ENCODE measurements around the gene CDH23. TPM values are rescaled to one million over a fixed set of nuclear protein-coding genes. Genes with fewer than 3 reads are reported as not detected.

CDH23 gene
- total and polyA plus RNA-seq, 5 donors = 2.4 to 6.3 (median 5.2) TPM

GRCh38 chr10:71402005-71402404 is 5.3 kb downstream of the CDH23 start:
- peaks cover 5% of the 10 kb centered on the region for H3K4me1 ChIP-seq (ENCODE audit: control insufficient read depth, insufficient read depth, low read length)
- H3K27me3 ChIP-seq (ENCODE audit: control insufficient read depth, insufficient read depth) = no peaks in the 10 kb centered on the region
- no peak for DNase-seq
- intact Hi-C loops (cut with DNase I) = no loop called here
- H3K27ac ChIP-seq (ENCODE audit: low read length) = no peak overlapping the region
- no peaks in the 10 kb centered on the region for H3K9me3 ChIP-seq (ENCODE audit: control insufficient read depth, low read length)
- no peak for ATAC-seq
- H3K4me3 ChIP-seq (ENCODE audit: low read length) = no peak overlapping the region
- 96% methylated on average over 7 of the region's 7 CpGs for WGBS

DNA sequence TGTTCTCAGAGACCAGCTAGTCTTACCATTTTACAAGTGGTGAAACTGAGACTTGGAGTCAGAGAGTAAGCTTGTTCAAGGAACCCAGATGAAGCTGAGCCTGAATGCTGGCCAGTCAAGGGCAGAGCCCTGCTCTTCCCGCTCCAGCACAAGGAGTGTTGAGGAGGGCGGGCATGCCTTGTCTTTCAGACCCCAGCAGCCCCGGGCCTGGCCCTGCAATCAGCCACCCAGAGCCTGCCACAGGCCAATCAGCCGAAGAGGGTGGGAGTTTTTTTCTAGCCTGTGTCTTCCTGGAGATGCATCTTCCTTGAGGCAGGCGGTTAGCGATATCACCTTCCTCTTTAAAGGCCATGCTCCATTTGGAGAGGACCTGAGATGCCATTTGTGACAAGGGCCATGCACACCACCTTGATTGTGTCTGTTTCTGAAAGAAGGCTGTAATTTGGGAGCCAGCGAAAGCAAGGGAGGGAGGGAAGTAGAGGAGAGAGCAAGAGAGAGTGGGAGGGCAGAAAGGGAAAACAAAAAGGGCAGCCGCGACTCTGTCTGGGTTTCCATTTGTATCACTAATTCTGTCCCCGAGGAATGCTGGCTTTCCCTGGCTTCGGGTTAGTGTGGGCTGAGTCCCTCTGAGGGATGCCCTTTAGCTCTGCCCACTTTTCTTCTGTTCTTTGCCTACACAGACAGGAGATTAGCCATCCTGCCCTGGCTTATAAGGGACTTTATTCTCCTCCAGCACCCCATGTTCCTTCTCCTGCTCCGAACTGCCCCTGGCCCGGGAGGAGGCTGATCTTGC is 8.0 kb downstream of the CDH23 start:
- intact Hi-C loops (cut with DNase I) = no loop called here
- H3K4me3 ChIP-seq (ENCODE audit: low read length) = no peak overlapping the region
- H3K9me3 ChIP-seq (ENCODE audit: control insufficient read depth, low read length) = no peaks in the 10 kb centered on the region
- ATAC-seq (no peak), DNase-seq (no peak)
- no peak overlapping the region for H3K27ac ChIP-seq (ENCODE audit: low read length)
- no peaks in the 10 kb centered on the region for H3K27me3 ChIP-seq (ENCODE audit: control insufficient read depth, insufficient read depth)
- H3K4me1 ChIP-seq (ENCODE audit: control insufficient read depth, insufficient read depth, low read length) = no peaks in the 10 kb centered on the region
- 67% methylated on average over 13 of the region's 13 CpGs for WGBS

DNA sequence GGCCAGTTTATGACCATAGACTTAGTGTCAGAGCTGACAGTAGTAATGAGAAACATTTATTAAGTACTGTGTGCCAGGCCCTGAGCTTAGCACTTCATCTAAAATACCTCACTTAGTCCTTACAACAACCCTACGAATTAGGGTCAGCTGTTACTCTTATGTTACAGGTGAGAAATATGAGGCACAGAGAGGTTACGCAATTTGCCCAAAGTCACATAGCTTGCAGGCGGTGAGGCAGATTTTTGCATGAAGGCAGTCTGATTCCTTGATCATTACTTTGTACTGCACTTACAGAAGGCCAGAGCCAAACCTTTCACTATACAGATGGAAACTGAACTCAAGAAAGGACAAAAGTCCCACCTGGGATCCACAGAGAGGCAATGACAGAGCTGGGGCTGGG is 10.2 kb downstream of the CDH23 start:
- no peak for ATAC-seq
- 96% methylated on average over 3 of the region's 3 CpGs for WGBS

DNA sequence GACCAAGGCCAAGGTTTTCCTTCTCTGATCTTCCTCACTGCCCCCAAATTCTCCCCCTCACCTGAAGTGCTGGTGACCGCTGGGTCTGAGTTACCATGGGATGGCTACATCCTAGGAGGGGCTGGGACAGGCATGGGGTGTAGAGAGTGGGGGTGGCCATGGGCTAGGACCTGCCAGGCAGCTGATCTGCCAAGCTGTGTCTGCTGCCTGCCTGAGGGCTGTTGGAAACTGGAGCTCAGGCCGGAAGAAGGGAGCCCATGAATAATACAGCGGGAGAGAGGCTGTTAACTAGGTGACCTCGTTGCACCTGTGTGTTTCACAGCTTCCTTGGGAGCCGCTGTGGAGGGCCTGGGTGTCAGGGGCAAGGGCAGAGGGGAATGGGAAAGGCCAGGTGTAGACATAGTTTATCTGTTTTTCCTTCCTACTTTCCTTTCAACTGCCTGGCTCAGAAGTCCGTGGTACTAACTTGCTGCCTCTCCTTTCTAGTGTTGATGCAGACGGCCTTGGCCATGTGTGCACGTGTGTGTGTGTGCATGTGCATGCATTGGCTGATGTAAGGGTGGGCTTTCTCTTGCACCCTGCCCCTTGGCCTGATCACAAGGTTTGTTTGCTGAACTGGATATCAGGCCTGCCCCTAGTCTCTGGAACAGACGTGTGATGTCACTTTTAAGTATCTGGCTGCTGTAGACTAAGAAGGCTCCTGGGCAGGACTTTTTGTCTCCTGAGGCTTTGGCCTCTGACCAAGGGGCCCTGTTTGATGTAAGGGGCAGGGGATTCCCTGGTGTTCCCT is 11.9 kb downstream of the CDH23 start:
- WGBS = 84% methylated on average over 9 of the region's 9 CpGs
- Histone ChIP-seq H3K4me1 (ENCODE audit: control insufficient read depth, insufficient read depth, low read length) (no peaks in the 10 kb centered on the region), H3K4me3 (ENCODE audit: low read length) (no peak overlapping the region), H3K27ac (ENCODE audit: low read length) (no peak overlapping the region), H3K27me3 (ENCODE audit: control insufficient read depth, insufficient read depth) (no peaks in the 10 kb centered on the region), H3K9me3 (ENCODE audit: control insufficient read depth, low read length) (no peaks in the 10 kb centered on the region)
- ATAC-seq (no peak), DNase-seq (no peak)
- intact Hi-C loops (cut with DNase I) = no loop called here

More for the DNA sequence above, 10.2 kb downstream of the CDH23 start:
- Histone ChIP-seq H3K4me1 (ENCODE audit: control insufficient read depth, insufficient read depth, low read length) (no peaks in the 10 kb centered on the region), H3K9me3 (ENCODE audit: control insufficient read depth, low read length) (no peaks in the 10 kb centered on the region), H3K27me3 (ENCODE audit: control insufficient read depth, insufficient read depth) (no peaks in the 10 kb centered on the region), H3K4me3 (ENCODE audit: low read length) (no peak overlapping the region), H3K27ac (ENCODE audit: low read length) (no peak overlapping the region)
- intact Hi-C loops (cut with DNase I) = no loop called here
- no peak for DNase-seq

DNA sequence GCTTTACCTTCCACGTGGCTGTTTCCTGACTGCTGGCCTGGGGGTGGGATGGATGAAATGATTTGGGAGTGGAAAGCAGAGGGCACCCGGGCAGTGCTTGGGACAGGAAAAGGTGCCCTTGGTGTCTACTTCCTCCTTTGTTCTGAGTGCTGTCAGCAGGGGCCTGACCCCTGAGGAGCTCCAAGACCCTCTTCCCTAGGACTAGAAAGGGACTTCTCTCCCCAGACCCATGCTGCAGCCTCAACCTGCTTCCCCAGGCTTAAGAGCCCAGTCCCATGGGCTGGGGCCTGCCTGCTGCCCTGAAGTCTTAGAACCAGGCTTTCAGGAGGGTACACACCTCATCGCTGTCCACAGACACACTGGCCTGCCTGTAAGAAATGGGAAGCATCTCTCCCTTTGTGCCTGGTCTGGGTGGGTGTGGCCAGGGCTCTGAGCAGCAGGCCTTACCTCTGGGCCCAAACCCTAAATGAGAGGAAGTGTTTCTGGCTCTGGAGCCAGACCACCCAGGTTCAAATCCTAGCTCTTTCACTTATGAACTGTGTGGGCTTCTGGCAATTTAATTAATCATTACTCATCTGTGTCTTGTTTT is 12.9 kb downstream of the CDH23 start:
- Histone ChIP-seq H3K27me3 (ENCODE audit: control insufficient read depth, insufficient read depth) (no peaks in the 10 kb centered on the region), H3K27ac (ENCODE audit: low read length) (no peak overlapping the region), H3K9me3 (ENCODE audit: control insufficient read depth, low read length) (no peaks in the 10 kb centered on the region), H3K4me1 (ENCODE audit: control insufficient read depth, insufficient read depth, low read length) (no peaks in the 10 kb centered on the region), H3K4me3 (ENCODE audit: low read length) (no peak overlapping the region)
- intact Hi-C loops (cut with DNase I) = no loop called here
- 64% methylated on average over 3 of the region's 3 CpGs for WGBS
- DNase-seq = no peak
- no peak for ATAC-seq

DNA sequence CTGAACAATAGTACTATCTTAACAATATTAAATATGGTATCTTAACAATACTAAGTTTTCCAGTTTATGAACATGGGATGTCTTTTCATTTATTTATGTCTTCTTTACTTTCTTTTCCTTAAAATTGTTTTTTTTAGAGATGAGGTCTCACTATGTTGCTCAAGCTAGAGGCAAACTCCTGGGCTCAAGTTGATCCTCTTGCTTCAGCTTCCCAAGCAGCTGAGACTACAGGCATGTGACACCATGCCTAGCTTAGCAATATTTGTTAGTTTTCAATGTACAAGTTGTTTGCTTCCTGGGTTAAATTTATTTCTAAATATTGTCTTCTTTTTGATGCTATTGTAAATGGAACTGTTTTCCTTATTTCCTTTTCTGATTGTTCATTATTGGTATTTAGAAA is 16.9 kb downstream of the CDH23 start:
- DNase-seq = no peak
- no peak for ATAC-seq
- H3K27ac ChIP-seq (ENCODE audit: low read length) = no peak overlapping the region
- H3K9me3 ChIP-seq (ENCODE audit: control insufficient read depth, low read length) = no peaks in the 10 kb centered on the region
- no peaks in the 10 kb centered on the region for H3K27me3 ChIP-seq (ENCODE audit: control insufficient read depth, insufficient read depth)
- H3K4me3 ChIP-seq (ENCODE audit: low read length) = no peak overlapping the region
- no peaks in the 10 kb centered on the region for H3K4me1 ChIP-seq (ENCODE audit: control insufficient read depth, insufficient read depth, low read length)
- intact Hi-C loops (cut with DNase I) = no loop called here

- intact Hi-C loops (cut with DNase I) = no loop called here
- Histone ChIP-seq H3K9me3 (ENCODE audit: control insufficient read depth, low read length) (no peaks in the 10 kb centered on the region), H3K27ac (ENCODE audit: low read length) (no peak overlapping the region), H3K4me1 (ENCODE audit: control insufficient read depth, insufficient read depth, low read length) (no peaks in the 10 kb centered on the region), H3K4me3 (ENCODE audit: low read length) (no peak overlapping the region), H3K27me3 (ENCODE audit: control insufficient read depth, insufficient read depth) (no peaks in the 10 kb centered on the region)
- no peak for ATAC-seq
- WGBS = 28% methylated on average over 1 of the region's 1 CpG
- DNase-seq = no peak
Observed at GRCh38 chr10:71414359-71414758, 17.6 kb downstream of the CDH23 start.

DNA sequence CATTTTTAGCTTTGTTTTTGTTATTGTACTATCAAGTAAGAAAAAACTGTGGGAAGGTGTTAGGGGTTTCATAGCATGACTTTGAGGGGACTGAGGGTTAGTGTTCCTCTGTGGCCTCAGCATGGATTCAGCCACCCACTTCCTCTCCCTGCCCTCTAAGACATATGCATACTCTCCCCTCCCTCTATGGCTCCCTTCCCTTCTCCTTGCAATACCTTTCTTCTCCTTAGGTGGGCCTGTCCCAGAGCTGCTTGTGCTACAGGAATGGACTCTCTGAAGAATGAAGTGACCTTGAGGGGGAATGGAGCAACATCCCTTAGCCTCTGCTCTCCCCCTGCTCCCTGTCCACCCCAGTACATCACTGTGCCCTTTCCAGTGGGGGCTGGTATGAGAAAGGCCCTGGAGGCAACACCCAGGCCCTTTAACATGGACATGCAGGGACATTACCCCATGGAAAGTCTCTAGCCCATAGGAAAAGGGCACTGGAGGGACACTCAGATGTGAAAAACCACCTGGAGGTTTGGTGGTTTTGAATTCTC is 22.4 kb downstream of the CDH23 start:
- DNase-seq (no peak), ATAC-seq (no peak)
- Histone ChIP-seq H3K27ac (ENCODE audit: low read length) (no peak overlapping the region), H3K4me1 (ENCODE audit: control insufficient read depth, insufficient read depth, low read length) (no peaks in the 10 kb centered on the region), H3K4me3 (ENCODE audit: low read length) (no peak overlapping the region), H3K27me3 (ENCODE audit: control insufficient read depth, insufficient read depth) (no peaks in the 10 kb centered on the region), H3K9me3 (ENCODE audit: control insufficient read depth, low read length) (no peaks in the 10 kb centered on the region)
- intact Hi-C loops (cut with DNase I) = no loop called here

- Histone ChIP-seq H3K4me3 (ENCODE audit: low read length) (no peak overlapping the region), H3K27me3 (ENCODE audit: control insufficient read depth, insufficient read depth) (no peaks in the 10 kb centered on the region), H3K9me3 (ENCODE audit: control insufficient read depth, low read length) (no peaks in the 10 kb centered on the region), H3K27ac (ENCODE audit: low read length) (no peak overlapping the region), H3K4me1 (ENCODE audit: control insufficient read depth, insufficient read depth, low read length) (no peaks in the 10 kb centered on the region)
- ATAC-seq (no peak), DNase-seq (no peak)
- intact Hi-C loops (cut with DNase I) = no loop called here
- 82% methylated on average over 2 of the region's 2 CpGs for WGBS
Observed at GRCh38 chr10:71419750-71420149, 23.0 kb downstream of the CDH23 start.

DNA sequence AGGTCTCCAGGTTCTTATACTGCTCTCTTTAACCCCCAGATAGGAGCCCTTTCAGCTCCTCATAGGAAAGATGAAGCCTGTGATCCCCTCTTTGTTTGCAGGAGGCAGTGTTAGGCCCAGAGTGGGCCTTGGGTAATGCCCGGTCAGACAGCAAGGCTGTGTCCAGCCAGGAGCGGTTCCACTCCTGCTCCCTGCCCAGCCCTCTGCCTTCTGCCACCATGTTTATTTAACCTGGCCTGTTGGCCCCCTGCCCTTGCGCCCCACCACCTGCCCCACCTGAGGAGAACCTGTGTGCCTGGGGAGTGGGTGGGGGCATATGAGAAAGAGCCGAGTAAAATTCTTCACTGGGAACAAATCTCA is 24.3 kb downstream of the CDH23 start:
- H3K27ac ChIP-seq (ENCODE audit: low read length) = no peak overlapping the region
- H3K4me1 ChIP-seq (ENCODE audit: control insufficient read depth, insufficient read depth, low read length) = no peaks in the 10 kb centered on the region
- WGBS = 91% methylated on average over 4 of the region's 4 CpGs
- H3K4me3 ChIP-seq (ENCODE audit: low read length) = no peak overlapping the region
- DNase-seq (no peak), ATAC-seq (no peak)
- intact Hi-C loops (cut with DNase I) = no loop called here
- no peaks in the 10 kb centered on the region for H3K27me3 ChIP-seq (ENCODE audit: control insufficient read depth, insufficient read depth)
- no peaks in the 10 kb centered on the region for H3K9me3 ChIP-seq (ENCODE audit: control insufficient read depth, low read length)

GRCh38 chr10:71423250-71423649 is 26.5 kb downstream of the CDH23 start:
- Histone ChIP-seq H3K27ac (ENCODE audit: low read length) (no peak overlapping the region), H3K27me3 (ENCODE audit: control insufficient read depth, insufficient read depth) (no peaks in the 10 kb centered on the region), H3K4me3 (ENCODE audit: low read length) (no peak overlapping the region), H3K4me1 (ENCODE audit: control insufficient read depth, insufficient read depth, low read length) (no peaks in the 10 kb centered on the region), H3K9me3 (ENCODE audit: control insufficient read depth, low read length) (no peaks in the 10 kb centered on the region)
- DNase-seq (no peak), ATAC-seq (no peak)
- intact Hi-C loops (cut with DNase I) = no loop called here

Measured in right cardiac atrium (tissue), 5 donors.